HG03378 (cell line): ENCODE data around the gene UBE2L3.
"Not testable (repeated sequence)": the region's sequence is repeated elsewhere in the genome, so short reads cannot be mapped to it uniquely, and the experiment has no call there.

Experiments used
- ATAC-seq: cut with Tn5 transposase; IDR thresholded peaks from one replicate; pipeline ENCODE4 v1.9.1; 2021; ENCODE audit warnings: mild to moderate bottlenecking, moderate library complexity; ENCODE audit not compliant: unreplicated experiment

The UBE2L3 gene

DNA sequence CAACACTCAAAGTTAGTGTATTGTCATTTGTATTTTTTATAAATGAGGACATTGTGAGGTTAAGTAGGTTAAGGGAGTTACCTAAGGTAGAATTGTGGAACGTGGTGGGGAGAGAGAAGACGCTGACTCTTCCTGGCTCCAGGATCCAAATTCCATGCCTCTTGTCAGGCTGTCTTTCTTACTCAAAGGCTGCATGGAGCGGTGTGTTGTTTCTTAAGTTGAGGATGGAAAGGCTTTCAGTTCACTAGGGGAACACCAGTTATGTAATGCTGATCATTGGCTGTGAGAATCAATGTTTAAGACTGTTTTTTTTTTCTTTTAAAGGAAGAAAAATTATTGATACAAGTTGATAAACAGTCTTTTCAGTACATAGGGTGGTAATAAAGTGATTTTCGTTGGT lies 2.9 kb downstream of the UBE2L3 start:
- ATAC-seq, result no peak

GRCh38 chr22:21571679-21572078 lies 4.2 kb downstream of the UBE2L3 start:
- ATAC-seq, result no peak

GRCh38 chr22:21573293-21573734 lies 5.8 kb downstream of the UBE2L3 start:
- ATAC-seq, result no peak

DNA sequence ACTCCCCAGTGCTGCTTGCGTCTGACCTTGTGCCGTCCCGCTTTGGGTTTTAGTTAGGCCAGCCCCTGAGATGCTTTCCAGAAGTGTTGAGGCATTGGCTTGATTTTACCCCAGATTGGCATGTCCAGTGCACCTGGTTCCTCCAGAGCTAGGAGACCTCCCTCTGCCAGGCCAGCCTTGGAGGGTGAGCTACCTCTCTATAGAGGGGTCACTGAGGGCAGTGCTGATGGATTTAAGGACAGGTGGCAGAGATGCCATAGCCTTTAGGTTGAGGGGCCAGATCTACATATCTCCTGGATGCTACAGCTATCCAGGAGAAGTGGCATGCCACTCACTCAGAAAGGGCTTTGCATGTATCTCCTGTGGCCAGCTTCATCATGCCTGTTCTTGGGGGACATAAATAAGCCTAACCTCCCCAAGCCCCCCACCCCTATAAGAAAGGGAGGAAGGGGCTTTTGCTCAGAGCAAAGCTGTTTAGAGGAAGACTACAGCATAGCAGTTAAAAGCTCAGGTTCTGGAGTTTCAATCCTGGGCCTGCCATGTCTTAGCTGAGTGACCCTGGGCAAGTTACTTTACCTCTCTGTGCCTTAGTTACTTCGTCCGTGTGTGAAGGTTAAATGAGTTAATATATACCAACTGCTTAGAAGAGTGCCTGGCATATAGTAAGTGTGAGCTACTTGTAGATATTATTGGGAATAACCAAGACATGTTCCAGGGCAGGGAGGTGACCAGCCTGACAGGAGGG lies 6.4 kb downstream of the UBE2L3 start:
- no peak for ATAC-seq

GRCh38 chr22:21579474-21579851 lies 11.9 kb downstream of the UBE2L3 start:
- no peak for ATAC-seq

- not testable (repeated sequence) for ATAC-seq
Observed at GRCh38 chr22:21580623-21581007, 13.1 kb downstream of the UBE2L3 start.

GRCh38 chr22:21581009-21581713 lies 13.6 kb downstream of the UBE2L3 start:
- not testable (repeated sequence) for ATAC-seq

DNA sequence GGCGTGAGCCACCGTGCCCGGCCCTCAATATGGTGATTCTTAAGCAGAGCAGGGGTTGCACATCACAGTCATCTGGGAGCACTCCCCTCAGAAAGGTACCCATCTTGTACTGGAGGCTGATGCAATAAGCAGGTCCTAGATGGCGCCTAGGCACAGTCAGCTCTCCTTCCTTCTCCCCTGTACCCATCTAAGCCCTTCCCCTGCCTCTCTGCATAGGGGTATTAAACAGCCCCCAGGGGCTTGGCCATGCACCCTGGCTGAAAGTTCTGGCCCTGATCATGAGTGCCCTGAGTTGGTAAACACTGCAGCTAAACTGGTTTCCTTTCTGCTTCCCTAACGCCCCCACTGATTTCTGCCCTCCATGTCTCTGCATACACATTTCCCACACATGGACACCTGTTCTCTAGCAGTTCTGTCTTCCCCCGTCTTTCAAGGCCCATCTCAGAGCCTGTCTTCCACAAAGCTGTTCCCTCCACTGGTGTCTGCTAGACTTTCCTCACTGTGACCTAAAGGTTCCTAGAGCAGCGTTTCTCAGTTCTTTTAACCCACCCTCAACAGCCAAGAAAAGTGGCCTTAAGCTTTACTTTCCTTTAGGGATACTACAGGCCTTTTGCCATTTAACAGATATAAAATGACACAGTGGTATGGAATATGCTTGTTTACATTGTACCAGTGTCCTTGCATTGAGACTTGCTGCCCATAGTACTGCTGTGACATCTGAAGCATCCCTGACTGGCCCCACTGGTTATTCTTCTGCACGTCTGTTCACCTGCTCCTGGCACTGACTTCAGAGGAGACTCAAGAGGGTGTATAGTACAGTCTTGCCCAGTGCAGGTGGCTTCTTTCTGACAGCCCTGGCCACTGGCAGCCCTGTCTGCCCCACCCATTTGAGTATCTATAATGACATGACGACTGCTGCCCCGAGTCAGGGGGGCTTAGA lies 15.6 kb downstream of the UBE2L3 start:
- ATAC-seq, result no peak

GRCh38 chr22:21585389-21585788 lies 17.9 kb downstream of the UBE2L3 start:
- ATAC-seq, result no peak

- peak; percentile 73 for ATAC-seq
Observed at GRCh38 chr22:21587803-21588611, 20.5 kb downstream of the UBE2L3 start.

DNA sequence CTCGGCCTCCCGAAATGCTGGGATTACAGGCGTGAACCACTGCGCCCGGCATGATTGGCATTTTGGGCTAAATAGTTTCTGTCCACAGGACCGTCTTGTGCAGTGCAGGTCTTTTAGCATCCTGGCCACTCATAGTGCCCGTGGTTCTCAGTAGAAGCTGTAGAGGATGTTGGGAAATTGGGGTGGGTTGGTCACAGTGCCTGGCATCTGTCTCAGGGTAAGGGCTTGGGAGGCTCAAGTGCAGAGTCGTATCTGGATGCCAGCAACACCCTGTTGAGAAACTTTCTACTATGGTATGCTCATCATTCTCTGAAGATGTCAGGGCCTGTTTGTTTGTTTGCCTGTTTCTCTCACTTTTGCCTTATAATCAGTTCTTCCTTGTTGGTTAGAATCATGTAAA lies 21.9 kb downstream of the UBE2L3 start:
- no peak for ATAC-seq

DNA sequence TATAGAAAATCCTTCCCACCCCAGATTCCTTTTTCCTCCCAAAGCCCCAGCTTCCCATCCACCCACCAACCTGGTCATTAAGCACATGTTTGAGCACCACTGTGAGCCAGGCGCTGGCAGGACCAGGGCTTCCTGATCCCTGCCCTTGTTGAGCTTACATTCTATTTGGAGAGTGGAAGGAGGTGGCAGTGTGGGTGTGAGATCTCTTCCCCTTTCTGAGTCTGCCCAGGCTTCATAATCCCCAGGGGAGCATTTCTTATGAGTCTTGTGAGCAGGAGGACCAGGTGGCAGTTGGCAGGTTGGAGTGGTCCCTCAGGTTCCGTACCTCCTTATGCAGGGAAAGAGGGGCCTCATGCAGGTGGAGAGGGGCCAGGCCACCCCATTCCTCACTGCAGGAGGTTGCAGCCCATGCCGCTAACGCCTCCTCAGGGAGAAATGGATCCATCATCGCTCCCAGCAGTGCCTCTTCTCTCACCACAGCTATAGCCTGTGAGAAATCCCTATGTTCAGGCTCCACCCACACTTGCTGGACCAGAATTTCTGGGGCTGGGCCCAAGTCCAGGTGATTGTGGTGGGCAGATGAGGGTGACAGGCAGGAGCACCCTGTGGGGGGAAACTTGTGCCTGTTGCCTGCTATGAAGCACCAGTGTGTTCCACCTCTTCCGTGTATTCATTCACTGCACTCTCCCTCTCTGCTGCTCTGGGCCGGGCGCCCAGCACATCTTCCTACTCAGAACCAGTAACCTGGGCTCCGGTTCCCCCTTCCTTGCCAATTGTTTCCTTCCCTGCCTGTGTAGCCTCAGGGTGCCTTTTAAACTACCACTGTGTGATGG lies 23.5 kb downstream of the UBE2L3 start:
- no peak for ATAC-seq

- ATAC-seq, result no peak
Observed at GRCh38 chr22:21591695-21592094, 24.2 kb downstream of the UBE2L3 start.

DNA sequence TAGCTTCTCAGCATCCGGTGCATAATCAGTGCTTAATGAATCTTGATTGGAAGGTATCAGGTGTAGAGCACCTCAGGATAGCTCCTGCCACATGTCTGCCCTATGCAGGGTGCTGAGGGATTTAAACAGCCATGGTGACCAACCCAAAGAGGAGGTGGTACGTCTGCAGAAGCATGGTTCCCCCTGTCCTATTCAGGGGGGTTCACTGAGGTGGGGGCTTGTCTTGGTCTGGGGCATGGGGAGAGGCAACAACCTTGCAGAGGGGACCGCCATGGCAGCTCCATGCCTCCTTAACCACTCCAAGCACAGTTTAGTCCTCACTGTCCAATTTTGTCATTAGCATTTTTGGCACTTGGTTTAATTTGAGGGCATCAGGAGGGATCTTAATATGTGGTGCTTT lies 24.9 kb downstream of the UBE2L3 start:
- no peak for ATAC-seq

GRCh38 chr22:21593406-21594232 lies 26.1 kb downstream of the UBE2L3 start:
- no peak for ATAC-seq

GRCh38 chr22:21594865-21595452 lies 27.4 kb downstream of the UBE2L3 start:
- no peak for ATAC-seq

- ATAC-seq, result not testable (repeated sequence)
Observed at GRCh38 chr22:21596356-21597135, 29.0 kb downstream of the UBE2L3 start.

DNA sequence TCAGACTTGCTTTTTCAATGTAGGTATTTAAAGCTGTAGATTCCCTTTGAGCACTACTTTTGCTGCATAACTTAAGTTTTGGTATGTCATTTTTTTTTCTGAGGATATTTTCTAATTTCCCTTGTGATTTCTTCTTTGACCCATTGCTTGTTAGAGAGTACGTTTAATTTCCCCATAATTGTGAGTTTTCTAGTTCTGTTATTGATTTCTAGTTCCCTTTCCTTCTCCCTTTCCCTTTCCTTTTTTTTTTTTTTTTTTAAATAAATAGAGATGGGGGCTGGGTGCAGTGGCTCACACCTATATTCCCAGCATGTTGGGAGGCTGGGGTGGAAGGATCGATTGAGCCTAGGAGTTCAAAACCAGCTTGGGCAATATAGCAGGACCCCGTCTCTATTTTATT lies 30.8 kb downstream of the UBE2L3 start:
- no peak for ATAC-seq
